ENCODE results near the gene CLIC3.

GRCh38 chr9:137034039-137034708 is 37.8 kb upstream of the CLIC3 start:
- TF ChIP-seq, protein P1, sequence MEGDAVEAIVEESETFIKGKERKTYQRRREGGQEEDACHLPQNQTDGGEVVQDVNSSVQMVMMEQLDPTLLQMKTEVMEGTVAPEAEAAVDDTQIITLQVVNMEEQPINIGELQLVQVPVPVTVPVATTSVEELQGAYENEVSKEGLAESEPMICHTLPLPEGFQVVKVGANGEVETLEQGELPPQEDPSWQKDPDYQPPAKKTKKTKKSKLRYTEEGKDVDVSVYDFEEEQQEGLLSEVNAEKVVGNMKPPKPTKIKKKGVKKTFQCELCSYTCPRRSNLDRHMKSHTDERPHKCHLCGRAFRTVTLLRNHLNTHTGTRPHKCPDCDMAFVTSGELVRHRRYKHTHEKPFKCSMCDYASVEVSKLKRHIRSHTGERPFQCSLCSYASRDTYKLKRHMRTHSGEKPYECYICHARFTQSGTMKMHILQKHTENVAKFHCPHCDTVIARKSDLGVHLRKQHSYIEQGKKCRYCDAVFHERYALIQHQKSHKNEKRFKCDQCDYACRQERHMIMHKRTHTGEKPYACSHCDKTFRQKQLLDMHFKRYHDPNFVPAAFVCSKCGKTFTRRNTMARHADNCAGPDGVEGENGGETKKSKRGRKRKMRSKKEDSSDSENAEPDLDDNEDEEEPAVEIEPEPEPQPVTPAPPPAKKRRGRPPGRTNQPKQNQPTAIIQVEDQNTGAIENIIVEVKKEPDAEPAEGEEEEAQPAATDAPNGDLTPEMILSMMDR (conservative IDR thresholded peaks at IDR 0.05; ENCODE audit: low read depth, low read length): no peak
- TF ChIP-seq EZH2 (IDR thresholded peaks at IDR 0.05; ENCODE audit: borderline replicate concordance, low read depth, low read length, poor library complexity, severe bottlenecking): no peak

Measured in A673 (cell line).